Gastrocnemius medialis (tissue), 4 donors: ENCODE measurements around the gene SLC16A8.

Source experiments
- CTCF ChIP-seq, 5 experiments: fragments of 450-650 bp in 3 of 5; fragments of 200-600 bp in 2 of 5; sonication (generic) in 2 of 5; IDR thresholded peaks in 4 of 5; conservative IDR thresholded peaks in 1 of 5; 1 replicate in 4 of 5; 2 replicates in 1 of 5; pipeline ENCODE4 v1.5.1; 2016 to 2019; ENCODE audit warnings: antibody characterized with exemption in 5 of 5, mild to moderate bottlenecking in 3 of 5, moderate library complexity in 3 of 5
- POLR2A ChIP-seq, 2 donors: fragments of 450-650 bp; IDR thresholded peaks; one replicate each; pipeline ENCODE4 v1.6.1; 2017; ENCODE audit warnings: antibody characterized with exemption in 2 of 2, mild to moderate bottlenecking in 2 of 2, moderate library complexity in 2 of 2

GRCh38 chr22:38097058-38097457, 13.1 kb upstream of the SLC16A8 start:
- TF ChIP-seq CTCF (IDR thresholded peaks at IDR 0.05 in 4 of 5, conservative IDR thresholded peaks at IDR 0.05 in 1 of 5) = no peak
- TF ChIP-seq POLR2A (IDR thresholded peaks at IDR 0.05) = no peak
